GM18873 (cell line): ENCODE measurements around the gene CD84.
"Not testable (repeated sequence)": the region's sequence is repeated elsewhere in the genome, so short reads cannot be mapped to it uniquely, and the experiment has no call there.

Experiments used
- ATAC-seq: cut with Tn5 transposase; IDR thresholded peaks from one replicate; pipeline ENCODE4 v1.9.1; 2021; ENCODE audit warnings: mild to moderate bottlenecking, moderate library complexity, moderate number of reproducible peaks; ENCODE audit not compliant: unreplicated experiment, low FRiP score

The CD84 gene

GRCh38 chr1:160576390-160576789 is 2.9 kb downstream of the CD84 start:
- ATAC-seq: no peak

GRCh38 chr1:160575112-160575664 is 4.1 kb downstream of the CD84 start:
- no peak for ATAC-seq

GRCh38 chr1:160570840-160571239 is 8.5 kb downstream of the CD84 start:
- ATAC-seq: no peak

- ATAC-seq: no peak
Observed at GRCh38 chr1:160569806-160570205, 9.5 kb downstream of the CD84 start.

GRCh38 chr1:160567858-160568682 is 11.2 kb downstream of the CD84 start:
- no peak for ATAC-seq

- no peak for ATAC-seq
Observed at GRCh38 chr1:160567341-160567740, 12.0 kb downstream of the CD84 start.

- ATAC-seq: no peak
Observed at GRCh38 chr1:160565564-160565963, 13.7 kb downstream of the CD84 start.

GRCh38 chr1:160563230-160563629 is 16.1 kb downstream of the CD84 start:
- not testable (repeated sequence) for ATAC-seq

- ATAC-seq: not testable (repeated sequence)
Observed at GRCh38 chr1:160562745-160563144, 16.6 kb downstream of the CD84 start.

- ATAC-seq: no peak
Observed at GRCh38 chr1:160560806-160561205, 18.5 kb downstream of the CD84 start.

- ATAC-seq: no peak
Observed at GRCh38 chr1:160560045-160560705, 19.1 kb downstream of the CD84 start.

- not testable (repeated sequence) for ATAC-seq
Observed at GRCh38 chr1:160559437-160559836, 19.9 kb downstream of the CD84 start.

GRCh38 chr1:160558660-160559380 is 20.5 kb downstream of the CD84 start:
- ATAC-seq: no peak

GRCh38 chr1:160553778-160554177 is 25.5 kb downstream of the CD84 start:
- no peak for ATAC-seq

GRCh38 chr1:160552425-160552824 is 26.9 kb downstream of the CD84 start:
- no peak for ATAC-seq

- ATAC-seq: no peak
Observed at GRCh38 chr1:160550572-160551034, 28.7 kb downstream of the CD84 start.

- no peak for ATAC-seq
Observed at GRCh38 chr1:160549665-160550006, 29.7 kb downstream of the CD84 start.

GRCh38 chr1:160548960-160549664 is 30.2 kb downstream of the CD84 start:
- peak; percentile 56 for ATAC-seq

- ATAC-seq: no peak
Observed at GRCh38 chr1:160548183-160548582, 31.1 kb downstream of the CD84 start.

- no peak for ATAC-seq
Observed at GRCh38 chr1:160547422-160547821, 31.9 kb downstream of the CD84 start.
